Lower leg skin (tissue), 4 donors: ENCODE results near the gene PKP2. TPM values are rescaled to one million over a fixed set of nuclear protein-coding genes. Genes with fewer than 3 reads are reported as not detected.

ENCODE experiments used
- DNase-seq, 2 donors: peaks; one replicate each; pipeline ENCODE4 v3.0.0-alpha.2; 2019; ENCODE audit warnings: low spot score in 2 of 2
- H3K4me3 ChIP-seq: fragments of 200-600 bp; sonication (generic); 2 replicates; pipeline ENCODE4 v1.5.1; 2017; ENCODE audit warnings: mild to moderate bottlenecking, low read depth; ENCODE audit not compliant: poor library complexity, severe bottlenecking
- CTCF ChIP-seq, 3 donors: fragments of 450-650 bp; IDR thresholded peaks; one replicate each; pipeline ENCODE4 v1.5.1; 2016; ENCODE audit warnings: antibody characterized with exemption in 3 of 3, mild to moderate bottlenecking in 3 of 3, moderate library complexity in 2 of 3
- POLR2A ChIP-seq, 2 donors: fragments of 450-650 bp; IDR thresholded peaks; one replicate each; pipeline ENCODE4 v1.6.1; 2016 to 2017; ENCODE audit warnings: antibody characterized with exemption in 2 of 2, mild to moderate bottlenecking in 1 of 2, moderate library complexity in 1 of 2
- WGBS, 2 donors: methylation state at CpG; one replicate each; pipeline ENCODE4 v1.1.5; 2018; 5-methylcytosine and 5-hydroxymethylcytosine counted together
- intact Hi-C: fragments of 100-400 bp; cut with DNase I; formaldehyde crosslinking; loops from one replicate; pipeline ENCODE4 v1.15.0; 2023; ENCODE audit warnings: low total_unique reads
- total RNA-seq, 4 donors: library from RNA; depleted of rRNA; stranded (reverse); fragments of >200 nt; gene quantifications; one replicate each; pipeline ENCODE4 v1.1.0, GENCODE V29; 2016

The PKP2 gene
- total RNA-seq, 4 donors from 2014 or later: 7.5 to 10.5 (median 9.2) TPM

GRCh38 chr12:32819424-32819823 is 77.2 kb downstream of the PKP2 start:
- TF ChIP-seq CTCF (IDR thresholded peaks at IDR 0.05) (no peak), POLR2A (IDR thresholded peaks at IDR 0.05) (no peak)
- DNase-seq: no peak
- H3K4me3 ChIP-seq: no peak overlapping the region
- intact Hi-C loops: no loop called here

GRCh38 chr12:32811686-32812392 is 84.7 kb downstream of the PKP2 start:
- WGBS, 2 donors: 85 to 90% methylated on average over 7 of the region's 7 CpGs
- H3K4me3 ChIP-seq: no peak overlapping the region
- intact Hi-C loops: no loop called here
- TF ChIP-seq POLR2A (IDR thresholded peaks at IDR 0.05): no peak
- TF ChIP-seq CTCF (IDR thresholded peaks at IDR 0.05): no peak
- no peak for DNase-seq

GRCh38 chr12:32809846-32810245 is 86.7 kb downstream of the PKP2 start:
- no peak for TF ChIP-seq CTCF (IDR thresholded peaks at IDR 0.05)
- no peak for TF ChIP-seq POLR2A (IDR thresholded peaks at IDR 0.05)
- 87 to 96% methylated on average over 1 of the region's 1 CpG for WGBS, 2 donors
- no peak for DNase-seq
- no peak overlapping the region for H3K4me3 ChIP-seq
- intact Hi-C loops: no loop called here

- no peak overlapping the region for H3K4me3 ChIP-seq
- intact Hi-C loops: no loop called here
- DNase-seq: no peak
- 80% methylated on average over 1 of the region's 1 CpG; no CpG with 5 or more reads in 1 of the 2 donors for WGBS, 2 donors
- no peak for TF ChIP-seq CTCF (IDR thresholded peaks at IDR 0.05)
- TF ChIP-seq POLR2A (IDR thresholded peaks at IDR 0.05): no peak
Observed at GRCh38 chr12:32809196-32809595, 87.4 kb downstream of the PKP2 start.

DNA sequence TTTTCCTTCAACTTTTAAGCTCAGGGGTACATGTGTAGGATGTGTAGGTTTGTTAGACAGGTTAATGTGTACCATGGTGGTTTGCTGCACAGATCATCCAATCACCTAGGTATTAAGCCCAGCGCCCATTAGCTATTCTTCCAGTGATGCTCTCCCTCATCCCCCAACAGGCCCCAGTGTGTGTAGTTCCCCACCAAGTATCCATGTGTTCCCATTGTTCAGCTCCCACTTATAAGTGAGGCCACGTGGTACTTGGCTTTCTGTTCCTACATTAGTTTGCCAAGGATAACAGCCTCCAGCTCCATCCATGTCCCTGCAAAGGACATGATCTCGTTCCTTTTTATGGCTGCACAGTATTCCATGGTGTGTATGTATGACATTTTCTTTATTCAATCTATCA is 92.3 kb downstream of the PKP2 start:
- intact Hi-C loops: no loop called here
- no peak overlapping the region for H3K4me3 ChIP-seq
- WGBS, 2 donors: 73% methylated on average over 3 of the region's 3 CpGs
- TF ChIP-seq POLR2A (IDR thresholded peaks at IDR 0.05): no peak
- TF ChIP-seq CTCF (IDR thresholded peaks at IDR 0.05): no peak
- no peak for DNase-seq
